GM19455 (cell line): ENCODE data around the gene DLGAP1.
"Not testable (repeated sequence)": the region's sequence is repeated elsewhere in the genome, so short reads cannot be mapped to it uniquely, and the experiment has no call there.

Experiments used
- ATAC-seq: cut with Tn5 transposase; IDR thresholded peaks from one replicate; pipeline ENCODE4 v1.9.1; 2021; ENCODE audit not compliant: unreplicated experiment

DLGAP1 gene

GRCh38 chr18:3597409-3598357 lies 857.4 kb downstream of the DLGAP1 start:
- ATAC-seq = no peak

DNA sequence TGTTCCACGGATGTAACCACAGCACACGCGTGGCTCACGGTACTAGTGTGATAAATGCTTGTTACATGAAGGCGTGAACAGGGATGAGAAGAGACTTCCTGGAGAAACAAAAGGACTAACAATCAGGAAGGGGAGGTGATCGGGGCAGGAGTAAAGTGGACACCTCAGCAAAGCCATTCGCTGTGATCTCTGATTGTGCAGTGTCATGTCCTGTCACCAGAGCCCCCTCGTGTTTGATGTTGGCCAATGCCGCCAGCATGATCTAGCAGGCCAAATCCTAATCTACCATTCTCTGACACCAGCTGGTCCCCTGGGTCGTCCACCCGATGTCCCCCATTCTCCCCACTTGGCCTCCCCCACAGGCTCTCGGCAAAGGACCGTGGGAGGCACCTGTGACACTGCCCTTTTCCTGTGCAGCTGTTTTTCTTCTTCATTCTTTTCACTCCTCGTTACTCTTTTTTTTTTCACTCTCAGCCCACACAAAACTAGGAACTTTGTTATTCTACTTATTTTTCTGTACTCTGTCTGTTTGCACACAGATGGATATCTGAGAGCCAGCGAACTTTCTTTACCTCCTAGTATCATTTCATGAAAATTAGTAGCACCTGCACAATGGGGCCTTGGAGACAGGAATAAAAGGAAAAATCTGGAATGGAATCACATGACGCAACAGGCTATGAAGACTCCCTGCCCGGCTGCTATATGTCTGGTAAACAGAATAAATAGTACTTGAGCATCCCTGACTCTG lies 858.3 kb downstream of the DLGAP1 start:
- peak; percentile 38 for ATAC-seq

DNA sequence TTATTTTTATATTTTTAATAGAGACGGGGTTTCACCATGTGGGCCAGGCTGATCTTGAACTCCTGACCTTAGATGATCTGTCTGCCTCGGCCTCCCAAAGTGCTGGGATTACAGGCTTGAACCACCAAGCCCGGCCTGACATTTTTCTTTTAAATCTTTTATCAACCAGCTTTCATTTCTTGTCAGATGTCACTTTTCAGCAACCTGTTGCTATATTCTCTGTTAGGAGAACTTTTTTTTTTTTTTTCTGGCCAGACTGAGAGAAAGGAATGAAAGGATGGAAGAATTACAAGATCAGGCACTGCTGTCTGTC lies 858.8 kb downstream of the DLGAP1 start:
- ATAC-seq = no peak

GRCh38 chr18:3595369-3596273 lies 859.5 kb downstream of the DLGAP1 start:
- peak; percentile 51 for ATAC-seq

DNA sequence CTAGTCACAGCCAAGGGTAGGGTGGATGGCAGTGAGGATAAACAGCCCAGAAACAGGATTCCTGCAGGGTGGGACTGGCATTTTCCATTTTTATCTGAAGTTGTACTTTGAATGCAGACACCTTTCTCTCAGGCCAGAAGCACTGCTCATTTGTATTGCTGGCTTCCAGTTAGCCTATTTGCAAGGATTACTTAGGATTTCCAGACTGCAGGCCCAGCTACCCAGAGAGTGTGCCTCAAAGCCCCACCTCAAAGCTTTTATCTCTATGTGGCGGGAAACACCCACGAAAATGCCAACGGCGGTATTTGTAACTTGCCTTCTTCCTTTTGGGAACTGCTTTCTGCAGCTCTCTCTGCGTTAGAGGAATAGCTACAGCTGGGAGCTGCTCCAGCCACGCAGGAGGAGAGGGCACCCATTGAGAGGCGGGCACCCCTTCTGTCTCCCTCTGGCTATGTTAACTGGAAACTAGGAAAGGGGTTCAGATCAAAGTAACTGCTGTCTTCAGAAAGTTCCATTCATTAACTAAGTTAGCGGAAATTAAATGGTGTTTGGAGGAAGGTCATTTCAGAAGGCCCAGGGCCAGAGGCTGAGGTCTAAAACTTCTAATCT lies 860.2 kb downstream of the DLGAP1 start:
- no peak for ATAC-seq

DNA sequence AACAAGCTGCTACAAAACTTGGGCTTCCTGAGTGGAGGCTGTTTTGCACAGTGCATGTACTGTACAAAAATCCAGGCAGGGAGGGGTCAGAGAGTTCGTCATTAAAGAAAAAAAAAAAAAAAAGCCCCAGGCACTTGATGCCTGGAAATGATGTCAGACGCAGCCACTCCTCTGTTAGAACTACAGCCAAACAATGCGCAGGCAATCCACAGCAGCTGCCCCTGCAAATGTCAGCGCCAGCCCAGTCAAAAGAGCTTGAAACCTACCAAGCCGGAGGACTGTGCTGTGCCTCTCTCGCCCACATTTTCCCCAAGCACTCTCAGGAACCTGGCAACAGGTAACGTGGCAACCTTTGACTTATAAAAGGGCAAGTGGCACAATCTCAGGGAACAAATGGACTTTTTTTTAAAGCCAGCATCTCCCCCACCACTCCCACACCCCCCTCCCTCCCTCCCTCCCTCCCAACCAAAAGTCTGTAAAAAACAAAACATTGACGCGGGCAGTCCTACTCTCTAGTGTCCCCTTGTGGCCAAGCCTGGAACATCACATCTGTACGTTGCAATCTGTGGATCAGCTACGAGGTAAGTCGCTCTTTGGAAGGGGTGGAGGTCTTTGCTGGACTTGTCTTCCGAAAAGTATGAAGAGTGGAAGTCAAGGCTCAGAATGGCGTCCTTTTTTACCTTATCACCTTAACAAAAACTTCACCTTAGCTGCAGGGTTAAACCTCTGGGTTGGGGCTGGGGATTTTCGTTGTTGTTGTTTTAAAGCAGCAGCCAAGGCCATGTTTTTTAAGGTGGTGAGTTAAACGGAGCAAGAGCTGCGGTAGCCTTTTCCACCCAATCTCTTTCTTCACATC lies 861.0 kb downstream of the DLGAP1 start:
- ATAC-seq = peak; percentile 53

- ATAC-seq = no peak
These were observed 861.7 kb downstream of the DLGAP1 start for GRCh38 chr18:3593381-3593903.

GRCh38 chr18:3592864-3593263 lies 862.2 kb downstream of the DLGAP1 start:
- no peak for ATAC-seq

DNA sequence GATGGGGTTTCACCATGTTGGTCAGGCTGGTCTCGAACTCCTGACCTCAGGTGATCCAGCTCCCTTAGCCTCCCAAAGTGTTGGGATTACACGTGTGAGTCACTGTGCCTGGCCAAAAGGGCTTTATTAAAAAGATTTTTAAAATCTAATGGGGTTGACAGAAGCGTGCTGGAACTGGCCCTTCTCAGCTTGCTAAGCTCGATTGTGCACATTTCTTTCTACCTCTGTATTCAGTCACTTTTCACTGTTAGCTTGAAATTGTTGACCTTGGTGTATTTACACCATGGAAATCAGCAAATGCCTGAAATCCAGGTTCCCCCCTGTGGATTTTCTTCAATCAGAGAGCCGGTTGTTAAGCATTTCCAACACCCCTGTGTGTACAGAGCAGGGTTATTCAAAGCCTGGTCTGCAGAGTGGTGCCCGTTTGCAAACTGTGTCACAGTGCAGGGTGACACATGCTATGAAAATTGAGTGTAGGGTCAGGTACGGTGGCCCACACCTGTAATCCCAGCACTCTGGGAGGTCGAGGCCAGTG lies 864.9 kb downstream of the DLGAP1 start:
- ATAC-seq = no peak

- peak; percentile 35 for ATAC-seq
These were observed 869.2 kb downstream of the DLGAP1 start for GRCh38 chr18:3585656-3586509.

- ATAC-seq = no peak
These were observed 870.1 kb downstream of the DLGAP1 start for GRCh38 chr18:3584897-3585460.

GRCh38 chr18:3584266-3584861 lies 870.7 kb downstream of the DLGAP1 start:
- ATAC-seq = no peak

DNA sequence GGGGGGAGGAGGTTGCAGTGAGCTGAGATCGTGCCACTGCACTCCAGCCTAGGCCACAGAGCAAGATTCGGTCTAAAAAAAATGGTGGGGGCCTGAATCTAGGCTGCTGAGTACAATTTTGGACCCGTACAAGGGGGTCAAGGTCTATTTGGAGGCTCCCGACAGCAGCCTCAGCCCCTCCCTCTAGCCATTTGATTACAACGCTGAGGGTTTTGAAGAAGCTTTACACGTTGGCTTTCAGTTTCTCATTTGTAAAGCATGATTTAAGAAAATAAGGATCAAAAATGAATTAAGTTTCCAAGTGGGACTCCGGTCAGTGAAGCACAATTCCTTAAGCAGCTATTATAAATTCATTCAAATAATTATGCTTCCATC lies 871.2 kb downstream of the DLGAP1 start:
- ATAC-seq = no peak

GRCh38 chr18:3583106-3583872 lies 871.8 kb downstream of the DLGAP1 start:
- not testable (repeated sequence) for ATAC-seq

DNA sequence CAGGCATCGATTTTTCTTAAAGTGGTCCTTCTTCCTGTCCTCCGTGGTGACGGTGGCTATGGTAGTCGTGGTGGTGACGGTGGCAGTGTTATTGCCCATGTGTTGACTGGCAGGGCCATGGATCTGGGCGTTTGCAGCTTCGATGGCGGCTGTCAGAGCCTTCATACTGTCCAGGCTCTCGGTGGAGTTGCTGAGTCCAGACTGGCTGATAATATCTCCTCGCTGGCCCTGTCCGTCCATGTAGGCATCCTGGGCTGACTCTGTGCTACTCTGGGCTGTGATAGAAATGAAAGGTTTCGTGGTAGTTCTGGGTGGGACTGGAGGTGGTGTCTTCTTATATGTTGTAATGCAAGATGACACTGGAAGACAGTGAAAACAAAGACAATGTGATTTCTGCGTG lies 873.2 kb downstream of the DLGAP1 start:
- ATAC-seq = no peak

DNA sequence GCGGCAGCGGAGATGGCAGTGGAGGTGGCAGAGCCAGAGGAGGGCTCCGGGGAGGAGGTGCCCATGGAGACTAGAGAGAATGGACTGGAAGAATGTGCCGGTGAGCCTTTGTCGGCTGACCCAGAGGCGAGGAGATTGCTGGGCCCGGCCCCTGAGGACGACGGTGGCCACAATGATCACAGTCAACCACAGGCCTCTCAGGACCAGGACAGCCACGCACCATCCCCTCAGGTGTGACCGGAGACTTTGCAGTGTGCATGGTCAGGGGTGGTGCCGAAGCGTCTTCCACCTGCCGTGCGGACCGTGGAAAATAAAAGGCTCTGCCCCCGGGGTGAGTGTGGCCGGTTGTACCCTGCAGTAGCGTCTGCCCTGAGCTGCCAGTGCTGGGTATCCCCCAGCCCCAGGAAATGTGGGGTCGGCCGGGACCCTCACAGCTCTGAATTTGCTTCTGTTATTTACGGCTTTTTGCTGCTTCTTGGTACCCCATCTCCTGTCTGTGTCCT lies 874.5 kb downstream of the DLGAP1 start:
- not testable (repeated sequence) for ATAC-seq

GRCh38 chr18:3579701-3580100 lies 875.4 kb downstream of the DLGAP1 start:
- no peak for ATAC-seq
